Spleen (tissue), 11 donors: Measurements from ENCODE around the gene PXYLP1. TPM values are rescaled to one million over a fixed set of nuclear protein-coding genes. Genes with fewer than 3 reads are reported as not detected.
"Not testable (repeated sequence)": the region's sequence is repeated elsewhere in the genome, so short reads cannot be mapped to it uniquely, and the experiment has no call there.

Experiments used
- DNase-seq: peaks from one replicate; pipeline ENCODE4 v3.0.0-alpha.2; 2020
- H3K27ac ChIP-seq, 8 donors: fragments of 200-600 bp; sonication (generic) in 7 of 8; 1 replicate in 4 of 8; 2 replicates in 4 of 8; pipeline versions ENCODE4 v1.5.0 to v1.8.0; 2016 to 2021; ENCODE audit warnings: inconsistent platforms in 4 of 8, mild to moderate bottlenecking in 4 of 8, moderate library complexity in 1 of 8
- H3K27me3 ChIP-seq, 7 donors: fragments of 200-600 bp; sonication (generic) in 6 of 7; replicated peaks in 1 of 7; 1 replicate in 4 of 7; 2 replicates in 3 of 7; pipeline versions ENCODE4 v1.5.0 to v1.8.0; 2016 to 2021; ENCODE audit warnings: inconsistent platforms in 3 of 7, mild to moderate bottlenecking in 1 of 7
- H3K36me3 ChIP-seq, 6 donors: fragments of 200-600 bp; sonication (generic) in 5 of 6; 1 replicate in 4 of 6; 2 replicates in 2 of 6; pipeline versions ENCODE4 v1.5.0 to v1.8.0; 2016 to 2021; ENCODE audit warnings: inconsistent platforms in 2 of 6
- H3K4me1 ChIP-seq, 6 donors: fragments of 200-600 bp; sonication (generic) in 5 of 6; 1 replicate in 3 of 6; 2 replicates in 3 of 6; pipeline versions ENCODE4 v1.5.0 to v1.8.0; 2016 to 2021; ENCODE audit warnings: inconsistent platforms in 3 of 6
- H3K4me3 ChIP-seq, 8 donors: fragments of 200-600 bp; sonication (generic) in 7 of 8; 1 replicate in 4 of 8; 2 replicates in 4 of 8; pipeline versions ENCODE4 v1.5.0 to v1.8.0; 2016 to 2021; ENCODE audit warnings: inconsistent platforms in 4 of 8, mild to moderate bottlenecking in 4 of 8, moderate library complexity in 2 of 8
- H3K9me3 ChIP-seq, 8 donors: fragments of 200-600 bp; sonication (generic) in 7 of 8; 1 replicate in 4 of 8; 2 replicates in 4 of 8; pipeline versions ENCODE4 v1.5.0 to v1.8.0; 2016 to 2021; ENCODE audit warnings: inconsistent platforms in 4 of 8
- CTCF ChIP-seq, 11 experiments: fragments of 200-600 bp in 7 of 11; fragments of 450-650 bp in 4 of 11; sonication (generic) in 4 of 11; IDR thresholded peaks in 8 of 11; conservative IDR thresholded peaks in 3 of 11; 1 replicate in 7 of 11; 2 replicates in 4 of 11; pipeline versions ENCODE4 v1.4.0 to v1.8.0; 2016 to 2021; ENCODE audit warnings: antibody characterized with exemption in 11 of 11, inconsistent platforms in 4 of 11, mild to moderate bottlenecking in 1 of 11
- POLR2A ChIP-seq, 3 donors: fragments of 450-650 bp; IDR thresholded peaks; one replicate each; pipeline ENCODE4 v1.5.1; 2017; ENCODE audit warnings: antibody characterized with exemption in 3 of 3, mild to moderate bottlenecking in 1 of 3
- POLR2AphosphoS5 ChIP-seq, 3 donors: sonication (generic); formaldehyde crosslinking; IDR thresholded peaks; one replicate each; pipeline ENCODE4 v1.5.1; 2017; ENCODE audit warnings: antibody characterized with exemption in 3 of 3
- WGBS, 5 donors: extraction: QIAGEN DNeasy Blood & Tissue Kit in 3 of 5; methylation state at CpG; one replicate each; pipeline versions ENCODE4 v1.1.5 to v1.1.7; 2013 to 2018; 5-methylcytosine and 5-hydroxymethylcytosine counted together
- intact Hi-C: fragments of 100-400 bp; cut with DNase I; formaldehyde crosslinking; loops from one replicate; pipeline ENCODE4 v1.15.0; 2023; ENCODE audit warnings: low total_unique reads
- polyA plus RNA-seq, 3 donors: library from polyadenylated mRNA; stranded (reverse); fragments of 200-250 nt; gene quantifications; one replicate each; pipeline ENCODE4 v1.2.1, GENCODE V29; 2013
- total RNA-seq, 7 donors: library from RNA; depleted of rRNA in 3 of 7; stranded (reverse); fragments of >200 nt in 3 of 7; fragmentation: NEBNext Ultra II Directional in 4 of 7; extraction: Animal tissue kit (Norgen Biotek cat#: 25700) in 4 of 7; gene quantifications; one replicate each; pipeline versions ENCODE4 v1.1.0 to v1.2.1, GENCODE V29; 2016 to 2021
- donor health status: healthy with polysubstance abuse.
- donor health status: DM: no; HTN: no; CAD: no; lungs with moderate emphysema.
- donor health status: DM: no; HTN: no; CAD: no.
- donor health status: Bipolar disorder and iron deficiency.
- donor health status: healthy.
- donor health status: DM: no; HTN: no; CAD: no.
- donor health status: DM: yes; HTN: yes; CAD: no.

PXYLP1 gene
- total and polyA plus RNA-seq, 10 donors, result 2.9 to 15.6 (median 7.4) TPM

- Histone ChIP-seq H3K9me3 (no peaks in the 10 kb centered on the region), H3K27ac (no peak overlapping the region), H3K4me3 (no peak overlapping the region), H3K27me3 (no peaks in the 10 kb centered on the region), H3K36me3 (no peaks in the 10 kb centered on the region), H3K4me1 (no peaks in the 10 kb centered on the region)
- intact Hi-C loops, result no loop called here
- DNase-seq, result no peak
- TF ChIP-seq POLR2A (IDR thresholded peaks at IDR 0.05) (no peak), CTCF (IDR thresholded peaks at IDR 0.05 in 8 of 11, conservative IDR thresholded peaks at IDR 0.05 in 3 of 11) (no peak), POLR2AphosphoS5 (IDR thresholded peaks at IDR 0.05) (no peak)
- WGBS, 5 donors, result 79 to 87% (median 85%) methylated on average over 4 of the region's 4 CpGs
Observed at GRCh38 chr3:141202682-141203081, 28.9 kb upstream of the PXYLP1 start.

GRCh38 chr3:141203866-141204265 lies 27.8 kb upstream of the PXYLP1 start:
- Histone ChIP-seq H3K36me3 (no peaks in the 10 kb centered on the region), H3K4me1 (no peaks in the 10 kb centered on the region), H3K9me3 (no peaks in the 10 kb centered on the region), H3K27me3 (no peaks in the 10 kb centered on the region), H3K27ac (no peak overlapping the region), H3K4me3 (no peak overlapping the region)
- WGBS, 5 donors, result 73 to 89% (median 83%) methylated on average over 4 of the region's 4 CpGs
- intact Hi-C loops, result no loop called here
- TF ChIP-seq POLR2AphosphoS5 (IDR thresholded peaks at IDR 0.05) (no peak), CTCF (IDR thresholded peaks at IDR 0.05 in 8 of 11, conservative IDR thresholded peaks at IDR 0.05 in 3 of 11) (no peak), POLR2A (IDR thresholded peaks at IDR 0.05) (no peak)
- DNase-seq, result no peak

GRCh38 chr3:141204343-141204742 lies 27.3 kb upstream of the PXYLP1 start:
- Histone ChIP-seq H3K4me3 (no peak overlapping the region), H3K27ac (no peak overlapping the region), H3K9me3 (no peaks in the 10 kb centered on the region), H3K4me1 (no peaks in the 10 kb centered on the region), H3K27me3 (no peaks in the 10 kb centered on the region), H3K36me3 (no peaks in the 10 kb centered on the region)
- no peak for DNase-seq
- TF ChIP-seq CTCF (IDR thresholded peaks at IDR 0.05 in 8 of 11, conservative IDR thresholded peaks at IDR 0.05 in 3 of 11), result no peak
- no peak for TF ChIP-seq POLR2A (IDR thresholded peaks at IDR 0.05)
- no peak for TF ChIP-seq POLR2AphosphoS5 (IDR thresholded peaks at IDR 0.05)
- intact Hi-C loops, result no loop called here
- WGBS, 5 donors, result 84 to 89% (median 87%) methylated on average over 4 of the region's 4 CpGs

- not testable (repeated sequence) for DNase-seq, H3K27ac ChIP-seq
- 70 to 100% (median 82%) methylated on average over 1 of the region's 1 CpG for WGBS, 5 donors
Observed at GRCh38 chr3:141211306-141211705, 20.3 kb upstream of the PXYLP1 start.

GRCh38 chr3:141212101-141212500 lies 19.5 kb upstream of the PXYLP1 start:
- intact Hi-C loops, result no loop called here
- TF ChIP-seq POLR2AphosphoS5 (IDR thresholded peaks at IDR 0.05) (no peak), CTCF (IDR thresholded peaks at IDR 0.05 in 8 of 11, conservative IDR thresholded peaks at IDR 0.05 in 3 of 11) (no peak), POLR2A (IDR thresholded peaks at IDR 0.05) (no peak)
- DNase-seq, result no peak
- Histone ChIP-seq H3K27me3 (no peaks in the 10 kb centered on the region), H3K36me3 (no peaks in the 10 kb centered on the region), H3K4me1 (peaks cover 0 to under 1% (median 0%) of the 10 kb centered on the region in 6 donors), H3K9me3 (peaks cover 0 to 13% (median 0%) of the 10 kb centered on the region in 8 donors), H3K27ac (no peak overlapping the region), H3K4me3 (no peak overlapping the region)
- 83 to 100% (median 92%) methylated on average over 2 of the region's 2 CpGs for WGBS, 5 donors

More at GRCh38 chr3:141211306-141211705, 20.3 kb upstream of the PXYLP1 start:
- intact Hi-C loops, H3K4me1 ChIP-seq, H3K4me3 ChIP-seq, H3K27me3 ChIP-seq, H3K36me3 ChIP-seq: not testable (repeated sequence)
- H3K9me3 ChIP-seq, result peaks cover 0 to 13% (median 0%) of the 10 kb centered on the region in 8 donors
